ENCODE data around the gene EDN2. TPM values are rescaled to one million over a fixed set of nuclear protein-coding genes. Genes with fewer than 3 reads are reported as not detected.

Gene EDN2
- total RNA-seq, 1 experiment from 2014 or later, result 8.9 TPM

DNA sequence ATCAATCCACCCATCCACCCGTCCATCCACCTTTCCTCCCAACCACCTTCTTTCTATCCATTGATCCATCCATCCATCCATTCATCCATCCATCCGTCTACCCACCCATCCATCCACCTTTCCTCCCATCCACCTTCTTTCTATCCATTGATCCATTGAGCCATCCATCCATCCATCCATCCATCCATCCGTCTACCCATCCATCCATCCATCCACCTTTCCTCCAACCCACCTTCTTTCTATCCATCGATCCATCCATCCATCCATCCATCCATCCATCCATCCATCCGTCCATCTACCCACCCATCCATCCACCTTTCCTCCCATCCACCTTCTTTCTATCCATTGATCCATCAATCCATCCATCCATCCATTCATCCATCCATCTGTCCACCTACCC is 5.1 kb upstream of the EDN2 start:
- in situ Hi-C loops (cut with HindIII; ENCODE audit: low pct_unique_long_range_greater_than_20kb, low sequenced_read_pairs), result no loop called here
- no peak for DNase-seq (ENCODE audit: low read depth)

DNA sequence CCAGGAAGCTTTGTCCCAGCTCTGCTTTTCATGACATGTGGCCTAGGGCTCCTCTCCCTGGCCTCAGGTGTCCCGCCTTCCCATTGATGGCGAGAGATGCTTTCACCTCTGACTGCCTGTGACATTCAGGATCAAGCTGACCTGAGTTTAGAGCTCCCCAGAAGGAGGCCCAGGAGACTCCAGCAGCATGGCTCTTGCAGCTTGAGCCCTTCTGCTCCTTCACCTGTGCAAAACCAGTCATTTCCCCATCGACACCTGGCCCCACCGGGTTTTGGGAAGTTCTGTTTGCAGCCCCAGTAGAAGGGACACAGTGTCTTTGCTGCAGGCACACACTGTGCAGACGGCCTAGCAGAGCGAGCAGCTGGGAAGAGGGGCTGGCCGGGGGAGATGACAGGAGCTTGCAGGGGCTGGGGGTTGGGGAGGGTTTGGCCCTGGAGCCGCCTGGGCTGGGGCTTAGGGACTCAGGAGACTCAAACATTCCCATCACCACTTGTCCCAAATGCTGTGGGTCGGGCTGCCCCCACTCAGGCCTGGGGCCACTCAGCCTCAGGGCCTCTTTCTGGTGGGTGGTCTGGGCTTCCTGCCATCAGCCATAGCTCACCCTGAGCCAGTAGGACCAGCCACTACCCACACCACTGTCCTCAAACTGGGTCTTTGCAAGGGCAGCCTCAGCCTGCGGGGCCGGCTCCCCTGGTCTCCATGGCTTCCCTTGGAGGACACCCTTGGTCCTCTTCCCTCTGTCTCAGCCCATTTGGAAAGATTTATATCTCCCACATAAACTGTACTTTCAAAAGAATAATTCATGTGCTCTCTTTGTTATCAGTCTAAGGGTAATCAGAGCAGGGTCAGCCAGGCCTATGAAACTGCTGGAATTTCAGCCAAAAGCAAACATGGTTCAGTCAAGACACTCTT is 3.8 kb upstream of the EDN2 start:
- in situ Hi-C loops (cut with HindIII; ENCODE audit: low pct_unique_long_range_greater_than_20kb, low sequenced_read_pairs), result no loop called here
- DNase-seq (ENCODE audit: low read depth), result no peak

DNA sequence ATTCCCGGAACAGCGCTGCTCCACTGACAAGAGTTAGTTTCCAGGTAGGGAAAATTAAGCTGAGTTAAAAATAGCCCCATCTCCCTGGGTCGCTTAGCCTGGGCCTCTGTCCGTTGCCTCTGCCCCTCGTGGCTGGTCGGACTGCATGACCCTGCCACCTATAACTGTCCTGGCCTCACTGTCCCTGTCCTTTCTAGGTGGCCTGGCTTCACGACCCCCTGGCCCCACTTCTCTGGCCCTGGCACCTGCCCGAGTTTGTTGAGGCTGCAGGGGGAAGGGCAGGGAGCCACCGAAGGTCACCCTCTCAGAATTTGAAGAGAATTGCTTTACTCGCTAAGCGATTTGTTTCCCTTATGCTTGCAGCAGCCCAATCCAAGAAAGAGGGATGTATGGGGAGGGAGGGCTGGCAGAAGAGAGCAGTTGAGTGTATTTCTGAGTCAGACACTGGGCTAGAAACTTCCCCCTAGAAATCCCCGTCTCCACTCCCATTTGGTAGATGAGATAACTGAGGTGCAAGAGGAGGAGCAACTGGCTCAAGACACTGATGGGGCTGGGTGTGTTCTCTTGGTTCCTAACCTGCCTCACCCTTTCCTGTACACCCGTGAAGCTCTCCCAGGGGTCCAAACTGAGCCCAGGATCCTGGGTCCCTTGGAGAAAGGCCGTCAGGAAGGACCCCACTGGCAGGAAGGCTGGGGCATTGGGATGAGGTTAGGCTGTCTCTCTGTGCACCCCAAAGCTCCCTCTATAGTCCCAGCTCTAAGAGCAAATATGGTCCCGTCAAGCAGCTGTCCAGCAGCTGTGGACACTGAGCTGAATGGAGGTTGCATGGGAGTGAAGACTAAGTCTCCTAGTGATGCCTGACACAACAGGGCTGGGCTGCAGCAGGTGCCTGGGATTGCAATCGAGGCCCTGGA is 2.9 kb upstream of the EDN2 start:
- in situ Hi-C loops (cut with HindIII; ENCODE audit: low pct_unique_long_range_greater_than_20kb, low sequenced_read_pairs), result no loop called here
- DNase-seq (ENCODE audit: low read depth), result no peak

DNA sequence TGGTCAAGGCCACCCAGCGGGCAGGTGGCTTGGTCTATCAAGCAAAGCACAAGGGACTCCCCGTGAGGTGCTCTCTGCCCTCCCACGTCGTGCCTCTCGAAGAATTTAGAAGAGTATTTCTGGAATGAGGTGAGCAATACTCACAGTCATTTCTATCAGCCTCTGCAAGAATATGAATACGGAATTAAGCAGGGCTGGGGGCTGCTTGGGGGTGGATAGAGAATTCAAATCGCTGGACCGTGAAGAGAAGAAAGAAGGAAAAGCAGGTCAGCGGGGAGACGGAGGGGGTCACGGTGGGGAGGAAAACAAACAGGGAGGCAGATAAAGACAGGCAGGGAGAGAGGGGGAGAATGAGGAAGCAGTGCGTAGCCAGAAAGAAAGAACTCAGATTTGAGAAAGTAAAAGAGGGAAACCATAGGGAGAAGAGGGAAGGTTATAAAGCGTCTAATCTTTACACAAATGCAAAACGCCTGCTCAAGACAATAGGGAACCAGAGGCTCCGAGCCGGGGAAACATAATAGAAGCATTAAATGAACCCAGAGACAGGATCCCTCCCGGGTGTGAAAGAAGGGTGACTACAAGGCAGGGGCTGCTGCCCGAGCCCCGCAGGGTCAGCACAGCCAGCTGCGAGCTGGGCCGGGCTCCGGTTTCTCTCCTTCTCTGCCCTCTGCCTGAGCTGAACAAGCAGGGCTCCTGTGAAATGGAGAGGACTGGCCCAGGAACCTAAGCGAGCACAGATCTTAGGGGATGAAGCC is 2.1 kb upstream of the EDN2 start:
- peak; percentile 90 for DNase-seq (ENCODE audit: low read depth)
- in situ Hi-C loops (cut with HindIII; ENCODE audit: low pct_unique_long_range_greater_than_20kb, low sequenced_read_pairs), result no loop called here

DNA sequence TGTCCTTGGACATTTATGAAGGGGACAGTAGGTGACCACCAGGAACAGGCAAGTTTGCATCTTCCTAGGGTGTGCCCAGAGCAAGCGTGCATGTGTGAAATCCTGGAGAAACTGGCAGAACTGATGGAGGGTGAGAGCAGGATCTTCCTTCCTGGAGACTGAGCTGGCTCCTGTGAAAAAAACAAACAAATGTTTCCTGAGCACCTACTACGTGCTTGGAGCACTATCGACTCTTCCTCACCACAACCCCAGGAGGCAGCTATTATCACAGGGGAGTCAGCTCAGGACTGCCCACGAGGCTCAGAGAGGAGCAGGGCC is 1.5 kb upstream of the EDN2 start:
- in situ Hi-C loops (cut with HindIII; ENCODE audit: low pct_unique_long_range_greater_than_20kb, low sequenced_read_pairs), result no loop called here
- DNase-seq (ENCODE audit: low read depth), result no peak

DNA sequence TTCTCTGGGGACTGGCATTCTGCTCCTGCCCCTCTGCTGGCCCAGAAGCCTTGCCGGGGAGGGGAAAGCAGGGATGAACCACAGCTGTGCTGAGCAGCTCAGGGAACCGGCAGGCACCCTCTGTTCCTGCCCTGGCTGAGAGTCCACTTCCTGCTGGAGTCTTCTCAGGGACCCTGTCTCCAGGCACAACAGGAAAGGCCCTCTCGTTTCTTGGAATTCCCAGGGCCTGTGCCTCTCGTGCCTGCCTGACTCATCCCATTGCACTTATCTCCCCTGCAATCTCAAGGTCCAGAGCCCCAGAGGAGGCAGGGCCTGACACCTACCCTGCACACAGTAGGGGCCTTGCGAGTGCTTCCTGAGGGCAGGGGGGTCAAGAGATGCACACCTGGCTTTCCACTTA is 1.1 kb upstream of the EDN2 start:
- DNase-seq (ENCODE audit: low read depth), result peak; percentile 85
- in situ Hi-C loops (cut with HindIII; ENCODE audit: low pct_unique_long_range_greater_than_20kb, low sequenced_read_pairs), result no loop called here

DNA sequence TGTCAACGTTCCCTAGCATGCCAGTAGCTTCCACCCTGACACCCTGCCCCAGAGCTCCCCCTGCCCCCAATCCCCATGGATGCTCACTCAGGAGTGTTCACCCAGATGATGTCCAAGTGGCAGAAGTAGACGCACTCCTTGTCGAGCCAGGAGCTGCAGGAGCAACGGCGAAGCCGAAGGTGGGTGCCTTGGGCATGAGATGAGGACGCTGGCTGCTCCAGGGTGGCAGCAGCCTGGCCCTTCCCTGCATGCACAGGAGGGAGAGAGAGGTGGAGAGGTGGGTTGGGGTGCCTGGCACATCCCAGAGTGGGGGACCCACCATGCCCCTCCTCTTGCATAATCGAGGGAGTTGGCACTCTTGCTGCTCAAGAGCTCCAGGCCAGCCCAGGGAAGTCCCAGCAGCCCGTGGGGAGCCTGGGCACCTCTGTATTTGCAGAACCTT is 502 bp downstream of the EDN2 start:
- in situ Hi-C loops (cut with HindIII; ENCODE audit: low pct_unique_long_range_greater_than_20kb, low sequenced_read_pairs), result no loop called here
- DNase-seq (ENCODE audit: low read depth), result no peak

DNA sequence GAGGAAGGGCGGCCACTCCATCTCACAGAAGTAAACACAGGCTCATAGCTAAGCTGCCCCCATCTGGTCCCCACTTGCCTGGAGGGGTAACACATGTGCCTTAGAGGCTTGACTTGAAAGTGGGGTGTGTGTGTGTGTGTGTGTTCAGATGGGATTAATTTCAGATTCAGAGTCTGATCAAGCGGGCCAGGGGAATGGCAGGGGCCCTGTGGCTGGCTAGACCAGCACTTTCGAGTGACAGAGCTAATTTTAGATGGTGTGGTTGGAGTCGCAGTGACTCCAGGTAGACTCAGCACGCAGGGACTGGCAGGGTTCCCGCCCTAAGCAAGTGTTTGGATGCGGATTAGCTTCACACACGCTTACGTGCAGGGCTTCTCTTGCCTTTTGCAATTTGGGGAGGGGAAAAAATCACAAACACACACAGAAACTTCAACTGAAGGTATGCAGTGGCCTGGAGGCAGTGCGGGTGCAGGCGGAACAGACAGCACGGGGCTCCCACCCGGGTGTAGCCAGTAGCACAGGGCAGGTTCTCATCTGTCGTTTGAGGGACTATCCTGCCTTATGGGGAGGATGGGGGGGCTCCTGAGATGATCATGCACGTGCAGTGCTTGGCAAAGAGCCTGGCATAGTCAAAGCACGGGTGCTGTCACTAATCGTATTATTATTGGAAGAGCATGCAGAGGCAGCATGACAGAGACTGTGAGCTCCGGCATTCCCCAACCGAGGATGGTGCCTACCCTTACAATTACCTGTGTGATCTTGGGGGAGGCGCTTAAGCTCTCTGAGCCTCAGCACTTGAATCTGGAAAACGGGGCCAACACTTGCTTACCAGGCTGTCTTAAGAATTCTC is 1.3 kb downstream of the EDN2 start:
- in situ Hi-C loops (cut with HindIII; ENCODE audit: low pct_unique_long_range_greater_than_20kb, low sequenced_read_pairs), result no loop called here
- no peak for DNase-seq (ENCODE audit: low read depth)

DNA sequence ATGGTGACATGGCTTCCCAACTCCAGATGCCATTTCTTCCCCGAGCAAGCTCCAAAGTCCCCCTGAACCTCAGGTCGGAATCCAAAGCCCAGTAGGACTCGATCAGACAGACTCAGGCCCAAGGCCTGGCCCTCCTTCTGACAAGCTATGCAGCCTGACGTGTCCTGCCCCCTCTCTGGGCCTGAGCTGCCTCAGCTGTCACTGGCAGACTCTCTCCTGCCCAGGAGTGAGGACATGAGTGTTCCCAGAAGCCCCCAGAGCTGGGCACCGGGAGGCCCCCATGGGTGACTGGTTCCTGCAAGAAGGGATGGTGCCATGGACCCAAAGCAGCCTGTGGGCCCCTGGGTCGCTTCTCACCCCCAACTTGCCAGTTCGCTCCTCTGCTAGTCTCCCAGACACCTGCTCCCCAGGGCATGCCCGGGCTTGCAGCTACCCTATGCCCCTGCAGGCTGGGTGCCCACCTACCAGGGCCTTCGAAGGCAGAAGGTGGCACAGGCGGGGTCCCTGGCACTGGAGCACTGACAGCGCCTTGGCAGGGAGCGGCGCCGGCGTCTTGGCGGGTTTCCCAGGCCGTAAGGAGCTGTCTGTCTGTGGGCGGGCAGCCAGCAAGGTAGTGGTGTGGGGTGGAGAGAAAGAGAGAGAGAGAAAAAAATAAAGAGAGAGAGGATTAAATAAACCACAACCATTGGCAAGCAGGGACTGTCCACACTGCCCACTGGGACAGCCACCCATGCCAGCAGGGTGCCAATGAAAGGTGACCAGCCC is 2.3 kb downstream of the EDN2 start:
- peak; percentile 56 for DNase-seq (ENCODE audit: low read depth)
- in situ Hi-C loops (cut with HindIII; ENCODE audit: low pct_unique_long_range_greater_than_20kb, low sequenced_read_pairs), result no loop called here

DNA sequence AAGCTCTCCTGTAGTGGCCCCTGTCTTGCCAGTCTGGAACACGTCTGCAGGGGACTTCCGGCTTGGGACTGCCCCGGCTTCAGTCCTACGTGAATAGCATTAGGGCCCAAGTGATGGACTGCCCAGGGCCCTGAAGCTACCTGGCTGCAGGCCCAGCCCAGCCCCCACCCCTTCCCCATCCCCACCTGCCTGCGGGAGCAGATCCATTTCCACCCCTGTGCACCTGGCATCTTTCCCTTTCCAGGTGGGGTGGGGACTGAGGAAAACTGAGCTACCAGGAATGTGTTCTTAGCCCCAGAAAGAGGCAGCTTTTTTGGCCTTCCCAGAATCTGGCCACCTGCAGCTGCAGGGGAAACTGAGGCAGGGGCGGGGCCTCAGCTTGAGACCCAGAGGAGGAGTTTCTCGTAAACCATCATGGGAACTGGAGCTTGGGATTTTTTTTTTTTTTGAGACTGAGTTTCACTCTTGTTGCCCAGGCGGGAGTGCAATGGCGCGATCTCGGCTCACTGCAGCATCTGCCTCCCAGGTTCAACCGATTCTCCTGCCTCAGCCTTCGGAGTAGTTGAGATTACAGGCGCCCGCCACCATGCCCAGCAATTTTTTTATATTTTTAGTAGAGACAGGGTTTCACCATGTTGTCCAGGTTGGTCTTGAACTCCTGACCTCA is 3.2 kb downstream of the EDN2 start:
- in situ Hi-C loops (cut with HindIII; ENCODE audit: low pct_unique_long_range_greater_than_20kb, low sequenced_read_pairs), result no loop called here
- DNase-seq (ENCODE audit: low read depth), result no peak

DNA sequence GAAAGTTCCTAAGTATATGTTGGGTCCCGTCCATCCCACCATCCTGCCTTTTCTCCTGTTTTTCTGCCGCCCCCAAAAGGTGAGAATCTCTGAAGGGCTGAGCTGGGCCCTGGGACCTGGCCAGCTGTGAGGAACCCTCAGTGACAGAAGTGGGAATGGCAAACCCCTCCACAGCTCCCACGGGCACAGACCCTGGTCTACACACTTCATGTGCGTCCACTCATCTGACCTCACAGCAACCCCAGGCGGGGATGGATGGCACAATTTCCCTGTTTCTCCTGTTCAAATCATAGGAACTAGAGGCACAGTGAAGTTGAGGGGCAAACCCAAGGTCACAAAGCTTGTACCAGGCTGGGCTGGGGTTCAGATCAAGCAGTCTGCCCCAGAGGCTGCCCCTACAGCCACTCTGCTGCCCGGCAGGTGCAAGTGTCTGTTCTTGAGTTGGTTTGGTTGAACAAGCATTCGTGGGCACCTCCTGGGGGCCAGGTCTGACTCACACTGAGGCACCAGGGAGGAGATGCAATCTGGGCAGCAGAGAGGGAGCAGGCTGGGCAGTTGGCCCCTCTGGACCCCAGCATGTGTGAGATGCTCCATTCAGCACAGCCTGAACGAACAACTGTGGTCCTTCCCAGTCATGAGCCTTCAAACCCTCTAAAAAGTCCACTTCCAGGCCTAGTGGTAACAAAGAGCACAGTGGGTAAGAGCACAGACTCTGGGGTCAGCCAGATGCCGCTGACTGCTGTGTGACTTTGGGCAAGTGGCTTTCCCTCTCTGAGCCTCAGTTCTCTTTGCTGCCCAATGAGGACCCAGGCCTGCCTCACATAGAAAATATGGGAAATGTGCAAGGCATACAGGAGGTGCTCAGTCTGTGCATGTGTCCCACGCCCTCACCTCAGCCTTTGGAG is 4.0 kb downstream of the EDN2 start:
- DNase-seq (ENCODE audit: low read depth), result no peak
- in situ Hi-C loops (cut with HindIII; ENCODE audit: low pct_unique_long_range_greater_than_20kb, low sequenced_read_pairs), result no loop called here

DNA sequence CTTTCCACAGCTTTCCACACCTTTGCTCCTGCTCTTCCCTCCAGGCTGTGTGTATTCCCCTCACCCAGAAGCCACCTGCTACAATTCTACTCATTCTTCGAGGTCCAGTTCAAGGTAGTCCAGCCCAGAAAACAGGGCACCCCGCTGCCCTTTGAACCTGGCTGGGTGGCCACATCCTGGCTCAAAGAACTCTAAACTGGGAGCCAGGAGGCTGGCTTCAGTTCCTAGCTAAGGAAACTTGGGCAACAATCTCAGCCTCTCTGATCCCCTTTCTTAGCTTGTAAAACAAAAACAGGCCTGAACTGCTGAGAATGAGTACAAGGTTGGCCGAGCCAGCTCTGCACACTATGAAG is 4.7 kb downstream of the EDN2 start:
- DNase-seq (ENCODE audit: low read depth), result no peak
- in situ Hi-C loops (cut with HindIII; ENCODE audit: low pct_unique_long_range_greater_than_20kb, low sequenced_read_pairs), result no loop called here

DNA sequence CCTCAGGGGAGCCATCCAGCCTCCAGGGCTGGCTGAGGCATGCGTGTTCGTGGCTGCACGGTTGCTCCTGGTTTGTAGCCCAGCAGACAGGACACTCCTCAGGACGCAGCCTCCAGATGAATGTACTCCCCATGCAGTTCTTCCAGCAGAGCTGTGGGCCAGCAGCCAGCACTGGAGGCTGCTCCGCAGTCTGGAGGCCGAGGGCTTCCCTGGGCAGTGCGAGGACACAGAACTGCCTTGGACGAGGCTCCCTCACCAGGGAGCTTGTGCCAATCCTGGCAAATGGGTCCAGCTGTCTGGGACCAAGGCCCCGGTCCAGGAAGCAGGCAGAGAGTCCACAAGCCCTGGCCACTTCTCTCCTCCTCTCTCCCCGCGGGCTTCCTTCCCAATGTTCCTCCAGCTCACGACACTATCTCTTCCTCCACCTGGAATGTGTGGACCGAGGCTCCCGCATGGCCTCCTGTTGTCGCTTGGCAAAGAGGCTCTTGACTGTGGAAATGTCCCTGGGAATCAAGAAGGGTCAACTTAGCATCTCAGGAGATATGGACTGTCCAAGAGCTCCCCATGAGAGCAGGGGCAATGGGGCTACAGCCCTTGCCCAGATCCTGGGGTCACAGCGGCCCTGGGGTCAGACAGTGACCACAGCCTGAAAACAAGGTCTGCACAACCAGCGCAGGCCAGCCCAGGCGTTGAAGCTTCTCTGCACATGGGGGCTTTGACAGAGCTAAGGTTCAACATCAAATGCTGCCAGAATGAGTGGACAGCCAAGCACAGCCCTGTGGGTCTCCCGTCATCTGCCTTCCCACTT is 5.3 kb downstream of the EDN2 start:
- DNase-seq (ENCODE audit: low read depth), result no peak
- in situ Hi-C loops (cut with HindIII; ENCODE audit: low pct_unique_long_range_greater_than_20kb, low sequenced_read_pairs), result no loop called here

DNA sequence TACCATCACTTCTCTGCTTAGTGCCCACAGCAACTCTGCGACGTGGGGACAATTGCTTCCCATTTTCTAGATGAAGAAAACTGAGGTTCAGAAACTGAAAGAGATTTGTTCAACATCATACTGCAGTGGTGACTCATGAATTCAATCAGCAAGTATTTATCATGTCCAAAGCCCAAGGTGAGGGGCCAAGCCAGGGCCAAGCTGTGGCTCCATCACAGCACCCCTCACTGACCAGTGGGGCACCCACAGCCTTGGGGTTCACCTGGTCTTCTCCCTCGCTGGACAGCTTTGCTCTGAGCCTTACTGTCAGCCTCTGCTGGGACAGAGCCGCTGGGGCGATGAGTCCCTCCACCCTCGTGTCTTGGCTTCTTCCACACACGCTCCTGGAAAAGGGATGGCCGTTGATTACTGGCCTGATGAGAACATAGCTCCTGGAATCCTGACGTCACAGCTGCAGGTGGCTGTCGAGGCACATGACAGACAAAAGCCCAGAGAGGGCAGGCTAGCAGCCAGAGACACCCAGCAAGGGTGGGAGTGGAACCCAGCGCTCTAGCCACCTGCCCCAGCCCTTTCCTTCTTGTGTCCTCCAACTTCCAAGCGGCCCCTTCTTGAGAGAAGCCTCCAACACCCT is 6.2 kb downstream of the EDN2 start:
- no peak for DNase-seq (ENCODE audit: low read depth)
- in situ Hi-C loops (cut with HindIII; ENCODE audit: low pct_unique_long_range_greater_than_20kb, low sequenced_read_pairs), result no loop called here
